HUDEP-2 (cell line): ENCODE data around the gene KRI1.
"Not testable (repeated sequence)": the region's sequence is repeated elsewhere in the genome, so short reads cannot be mapped to it uniquely, and the experiment has no call there.

Source experiments
- DNase-seq, 76 experiments: peaks; one replicate each; lab custom pipeline; 2025; ENCODE audit not compliant: unreplicated experiment in 76 of 76; lab: John Stamatoyannopoulos, UW

The KRI1 gene

GRCh38 chr19:10577951-10578350, 12.1 kb upstream of the KRI1 start:
- no peak for DNase-seq

- DNase-seq, result no peak
These were observed 9.4 kb upstream of the KRI1 start for GRCh38 chr19:10575011-10575716.

GRCh38 chr19:10574462-10574861, 8.7 kb upstream of the KRI1 start:
- no peak for DNase-seq

- not testable (repeated sequence) for DNase-seq
These were observed 8.0 kb upstream of the KRI1 start for GRCh38 chr19:10573793-10574192.

- peak; percentile 91 to 100 (median 100) for DNase-seq
These were observed 3.2 kb upstream of the KRI1 start, which contains the start of gene CDKN2D for GRCh38 chr19:10568826-10569651. TSS of gene CDKN2D (minus strand) at chr19:10568979. CDS start at chr19:10568653, 326 bp downstream.

GRCh38 chr19:10568062-10568825, 2.4 kb upstream of the KRI1 start:
- peak in 21 of 76 experiments; percentile 28 to 64 (median 50) for DNase-seq

- DNase-seq, result no peak
These were observed 1.8 kb upstream of the KRI1 start for GRCh38 chr19:10567656-10568055.

GRCh38 chr19:10566658-10567410, 1.0 kb upstream of the KRI1 start:
- peak in 17 of 76 experiments; percentile 14 to 34 (median 20) for DNase-seq

- DNase-seq, result no peak
These were observed 523 bp upstream of the KRI1 start for GRCh38 chr19:10566408-10566657.

- DNase-seq, result peak in 63 of 76 experiments; percentile 10 to 77 (median 56)
These were observed 713 bp downstream of the KRI1 start for GRCh38 chr19:10565028-10565566.

- no peak for DNase-seq
These were observed 3.2 kb downstream of the KRI1 start for GRCh38 chr19:10562609-10563008.

GRCh38 chr19:10560154-10560553, 5.7 kb downstream of the KRI1 start:
- DNase-seq, result no peak

- no peak for DNase-seq
These were observed 8.1 kb downstream of the KRI1 start for GRCh38 chr19:10557603-10558197.

GRCh38 chr19:10555610-10555973, 10.2 kb downstream of the KRI1 start:
- DNase-seq, result no peak

GRCh38 chr19:10554760-10555609, 10.8 kb downstream of the KRI1 start:
- peak in 1 of 76 experiments; percentile 17 for DNase-seq

GRCh38 chr19:10553943-10554381, 11.8 kb downstream of the KRI1 start:
- no peak for DNase-seq

- DNase-seq, result no peak
These were observed 12.6 kb downstream of the KRI1 start for GRCh38 chr19:10553087-10553667.

GRCh38 chr19:10552510-10553053, 13.2 kb downstream of the KRI1 start:
- DNase-seq, result peak in 31 of 76 experiments; percentile 11 to 65 (median 31)
